NCI-H1436 treated with DMSO at 0.1 percent for 48 hours (cell line): ENCODE data around the gene C1orf21.

ENCODE experiments used
- DNase-seq: peaks from one replicate; lab custom pipeline; 2025; lab: John Stamatoyannopoulos, UW

C1orf21 gene

DNA sequence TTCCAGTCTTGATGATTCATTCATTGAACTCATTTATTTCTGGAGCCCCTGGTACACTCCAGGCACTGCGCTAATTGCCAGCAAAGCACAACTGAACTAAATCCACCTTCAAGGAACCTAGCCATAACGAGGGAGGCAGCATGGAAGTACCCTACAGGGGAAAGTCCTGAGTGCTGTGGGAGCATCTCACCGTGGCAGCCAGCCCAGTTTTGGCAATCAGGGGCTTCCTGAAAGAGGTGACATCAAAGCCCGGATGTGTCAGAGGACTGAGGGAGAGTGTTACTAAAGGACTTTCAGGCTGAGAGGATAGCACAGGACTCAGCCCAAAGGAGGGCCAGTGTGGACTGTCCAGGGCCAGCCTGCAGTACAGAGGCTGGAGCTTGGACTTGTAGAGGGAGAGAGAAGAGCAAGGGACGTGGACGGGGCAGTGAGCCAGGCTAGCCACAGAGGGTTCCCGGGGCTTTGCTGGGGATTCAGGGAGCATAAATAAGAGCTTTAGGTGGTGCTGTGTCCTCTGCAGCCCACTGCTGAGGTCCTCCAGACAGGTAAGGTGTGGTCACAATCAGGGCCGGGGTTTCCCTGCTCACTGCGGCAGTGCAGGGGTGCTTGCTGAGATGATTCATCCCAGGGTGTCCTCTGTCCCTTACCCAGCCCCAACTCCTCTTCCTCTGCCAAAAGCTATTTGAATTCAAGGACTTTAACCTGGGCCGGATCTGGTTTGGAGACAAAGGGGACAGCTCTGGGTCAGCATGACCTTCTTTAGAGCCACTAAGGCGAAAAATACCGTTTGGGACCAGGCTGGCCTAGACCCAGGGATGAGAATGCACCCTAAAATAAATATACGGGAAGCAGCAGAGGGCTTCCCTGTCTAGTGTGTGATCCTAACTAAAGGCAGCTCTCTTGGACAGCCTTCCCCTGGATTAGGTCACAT, 239.5 kb downstream of the C1orf21 start:
- no peak for DNase-seq

DNA sequence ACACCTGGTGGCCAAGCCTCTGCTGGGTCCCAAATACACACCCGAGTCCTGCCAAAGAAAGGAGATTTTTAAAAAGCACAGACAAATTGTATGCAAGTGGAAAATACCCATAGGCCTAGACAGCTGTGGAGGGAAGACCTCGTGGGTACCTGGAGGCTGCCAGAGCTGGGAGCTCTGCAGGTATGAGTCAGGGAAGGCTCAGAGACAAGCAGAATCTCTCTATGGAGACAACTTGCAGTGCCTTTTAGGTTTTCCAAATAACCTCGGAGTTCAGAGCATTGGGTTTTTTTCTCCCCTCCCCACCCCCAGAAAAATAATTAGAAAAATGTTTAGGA, 240.1 kb downstream of the C1orf21 start:
- DNase-seq: no peak

DNA sequence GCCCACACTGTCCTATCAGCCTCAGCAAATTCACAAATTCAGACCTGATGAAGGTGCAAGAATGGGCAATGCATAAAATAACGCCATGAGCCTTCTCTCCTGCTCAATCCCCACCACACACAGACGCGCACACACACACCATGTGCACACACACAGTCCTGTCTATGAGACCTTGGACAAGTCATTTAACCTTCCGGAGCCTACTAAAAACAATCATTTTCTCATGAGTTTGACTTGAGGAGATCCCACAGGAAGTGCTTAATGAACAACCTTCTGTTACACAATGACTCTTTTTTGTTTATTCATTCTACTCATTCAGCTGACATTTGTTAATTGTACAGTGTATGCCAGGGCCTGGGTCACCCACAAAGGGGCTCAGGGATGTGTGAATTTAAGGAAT, 242.4 kb downstream of the C1orf21 start:
- no peak for DNase-seq

DNA sequence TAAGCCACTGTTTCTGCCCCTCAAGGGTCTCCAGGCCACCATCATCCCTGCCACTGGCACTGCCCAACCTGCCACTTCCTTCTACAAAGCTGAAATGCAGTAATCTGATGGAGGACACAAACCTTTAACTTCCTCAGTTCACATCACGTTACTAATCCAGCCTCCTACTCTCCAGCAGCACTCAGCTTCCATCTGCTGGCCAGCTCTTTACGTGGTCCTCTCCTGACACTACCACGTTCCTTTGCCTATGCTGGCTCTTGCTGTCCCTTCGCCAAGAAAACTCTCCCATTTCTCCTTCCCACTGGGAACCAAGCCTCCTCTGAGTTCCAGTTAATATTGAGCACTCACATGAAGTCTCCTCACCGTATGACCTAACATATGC, 243.8 kb downstream of the C1orf21 start:
- no peak for DNase-seq

DNA sequence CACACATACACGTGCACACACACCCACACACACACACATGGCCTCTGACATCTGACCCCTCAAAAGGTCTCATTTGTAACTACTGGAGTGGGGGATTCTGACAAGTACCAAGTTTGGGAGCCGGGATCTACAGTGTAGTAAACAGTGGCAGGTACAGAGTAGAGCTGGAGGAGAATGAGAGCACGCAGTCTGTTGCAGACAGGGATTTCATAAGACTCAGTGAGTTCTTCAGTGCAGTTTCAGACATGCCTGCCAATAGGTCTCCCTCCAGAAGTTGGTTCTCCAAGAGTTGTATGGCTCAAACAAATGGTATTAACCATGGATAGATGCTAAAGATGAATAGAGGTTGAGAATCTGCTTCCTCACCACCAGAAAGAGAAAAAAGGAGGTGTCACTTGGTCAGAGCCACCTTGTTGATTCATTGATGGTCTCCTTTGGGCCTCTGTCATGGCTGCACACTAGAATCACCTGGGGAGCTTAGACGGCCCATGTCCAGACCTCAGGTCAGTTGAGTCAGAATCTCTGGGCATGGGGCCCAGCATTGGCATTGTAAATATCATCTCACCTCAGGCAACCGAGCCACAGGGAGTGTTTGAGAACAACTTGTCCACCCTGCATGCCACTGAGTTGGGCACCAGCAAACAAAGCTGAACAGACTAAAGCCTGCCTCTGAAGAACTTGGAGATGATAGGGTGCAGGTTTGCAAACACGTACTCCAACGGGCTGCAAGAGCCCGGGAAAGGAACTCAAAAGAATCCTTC, 245.8 kb downstream of the C1orf21 start:
- DNase-seq: no peak

DNA sequence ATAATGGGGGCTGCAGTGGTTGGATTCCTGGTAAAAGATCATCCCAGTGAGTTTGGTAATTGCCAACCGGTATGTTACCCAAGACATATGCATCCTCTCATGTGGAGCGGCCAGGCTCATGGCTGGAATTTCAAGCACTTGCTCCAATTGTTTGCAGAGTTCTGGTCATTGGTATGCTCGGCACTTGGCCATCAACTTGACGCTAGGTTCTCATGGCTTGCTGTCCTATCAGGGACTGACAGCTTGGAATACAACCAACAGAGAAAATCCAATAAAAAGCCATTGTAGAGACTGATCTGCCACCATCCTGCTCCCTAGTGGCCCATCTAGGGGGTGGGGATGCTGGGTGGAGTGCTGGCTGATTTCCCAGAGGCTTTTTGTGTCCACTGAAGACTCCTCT, 247.0 kb downstream of the C1orf21 start:
- DNase-seq: no peak

DNA sequence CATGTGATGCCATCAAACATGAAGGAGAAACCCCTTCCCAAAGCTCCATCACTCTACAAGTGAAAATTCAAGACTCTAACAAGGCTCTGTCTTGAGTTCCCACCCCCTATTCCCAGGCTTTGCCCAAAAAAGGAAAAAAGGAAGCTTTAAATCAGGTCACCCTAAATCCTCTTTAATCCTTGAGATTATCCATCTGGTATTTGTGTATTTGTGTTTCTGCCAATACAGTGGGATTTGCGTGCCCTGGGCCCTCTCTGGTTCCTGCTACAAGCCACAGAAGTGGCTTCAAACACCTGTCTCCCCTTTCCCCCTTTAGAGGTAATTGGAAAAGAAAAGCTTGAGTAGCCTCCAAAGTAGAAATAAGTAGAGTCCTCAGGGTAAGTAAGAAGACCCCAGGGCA, 247.5 kb downstream of the C1orf21 start:
- no peak for DNase-seq

DNA sequence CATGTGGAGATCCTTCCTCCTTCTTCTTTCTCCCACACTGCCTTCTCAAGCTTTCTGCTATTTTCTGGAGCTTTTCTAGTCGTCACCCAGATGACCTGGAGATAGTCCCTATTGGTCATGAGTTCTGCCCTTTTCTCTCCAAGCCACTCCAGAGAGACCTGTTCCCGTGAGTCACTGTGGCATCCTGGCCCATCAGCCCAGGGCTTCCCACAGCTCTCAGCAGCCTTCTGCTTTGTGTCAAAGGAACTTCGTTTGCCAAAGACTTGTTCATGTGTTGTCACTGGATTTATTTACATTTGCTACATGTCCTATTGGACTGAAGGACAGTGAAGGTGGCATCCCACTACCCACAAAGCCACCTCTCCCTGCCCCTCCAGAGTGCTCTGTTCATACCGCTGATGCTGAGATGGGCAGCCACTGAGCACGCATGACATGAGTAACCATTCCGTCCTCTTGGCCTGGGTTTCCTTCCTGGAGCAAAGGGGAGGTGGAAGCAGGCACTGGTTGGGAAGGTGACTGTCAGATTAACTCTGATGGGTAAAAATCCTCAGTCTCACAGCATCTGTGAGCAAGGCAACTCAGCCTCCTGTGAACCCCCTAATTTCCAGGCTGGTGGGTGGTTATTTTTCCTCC, 248.6 kb downstream of the C1orf21 start:
- no peak for DNase-seq

DNA sequence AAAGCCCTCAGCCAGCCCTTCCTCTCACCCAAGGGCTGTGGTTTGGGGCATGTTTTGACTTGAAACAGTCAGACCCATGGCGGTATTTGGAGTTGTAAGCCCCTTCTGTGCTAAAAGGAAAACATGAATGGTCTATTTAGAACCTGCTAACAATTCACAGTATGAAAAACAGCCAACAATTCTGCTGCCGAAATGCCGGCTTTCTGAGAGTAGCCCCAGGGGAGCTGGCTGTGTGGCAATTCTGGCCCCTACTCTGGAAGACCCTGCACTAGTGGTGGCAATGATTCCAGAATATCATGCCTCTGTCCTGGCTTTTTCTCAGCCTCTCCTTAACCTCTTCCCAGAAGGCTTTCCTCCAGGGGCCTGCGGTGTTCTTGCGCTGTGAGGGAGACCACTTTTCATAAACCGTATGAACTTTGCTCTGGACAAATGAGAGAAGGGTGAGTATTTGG, 249.2 kb downstream of the C1orf21 start:
- DNase-seq: no peak

DNA sequence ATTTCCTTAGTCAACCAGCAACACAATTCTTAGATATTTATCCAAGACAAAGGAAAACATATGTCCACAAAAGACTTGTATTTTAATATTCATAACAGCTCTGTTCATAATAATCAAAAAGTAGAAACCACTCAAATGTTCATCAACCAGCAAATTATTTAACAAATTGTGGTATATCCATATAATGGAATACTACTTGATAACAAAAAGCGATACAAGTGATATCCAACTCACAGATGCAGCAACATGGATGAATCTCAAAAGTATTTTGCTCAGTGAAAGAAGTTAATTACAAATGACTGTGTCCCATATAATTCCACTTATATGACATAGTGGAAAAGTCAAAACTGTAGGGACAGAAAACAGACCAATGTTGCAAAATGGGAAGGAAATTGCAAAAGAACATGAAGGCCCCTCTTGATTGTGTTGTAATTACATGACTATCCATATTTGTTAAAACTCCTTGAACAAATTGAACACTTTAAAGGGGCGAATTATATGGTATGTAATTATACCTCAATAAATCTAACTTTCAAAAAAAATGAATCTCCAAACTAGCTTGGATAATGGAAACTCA, 250.9 kb downstream of the C1orf21 start:
- no peak for DNase-seq

DNA sequence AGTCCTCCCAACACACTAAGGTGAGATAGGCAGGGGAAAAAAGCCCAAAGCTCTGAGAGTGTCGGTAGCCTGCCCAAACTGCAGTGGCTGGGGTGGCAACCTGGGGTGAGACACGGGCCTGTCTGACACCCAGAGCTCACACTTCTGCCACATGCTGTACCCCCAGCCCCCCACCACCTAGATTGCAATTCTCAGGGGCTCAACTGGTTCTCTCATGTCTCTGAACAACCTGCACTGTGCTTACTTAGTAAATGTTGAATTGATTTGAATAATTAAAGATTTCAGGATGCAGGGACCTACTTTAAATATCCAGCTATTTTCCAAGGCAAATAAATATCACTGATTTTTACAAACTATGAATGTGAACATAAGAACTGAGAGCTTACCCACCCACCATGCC, 252.4 kb downstream of the C1orf21 start:
- DNase-seq: no peak

DNA sequence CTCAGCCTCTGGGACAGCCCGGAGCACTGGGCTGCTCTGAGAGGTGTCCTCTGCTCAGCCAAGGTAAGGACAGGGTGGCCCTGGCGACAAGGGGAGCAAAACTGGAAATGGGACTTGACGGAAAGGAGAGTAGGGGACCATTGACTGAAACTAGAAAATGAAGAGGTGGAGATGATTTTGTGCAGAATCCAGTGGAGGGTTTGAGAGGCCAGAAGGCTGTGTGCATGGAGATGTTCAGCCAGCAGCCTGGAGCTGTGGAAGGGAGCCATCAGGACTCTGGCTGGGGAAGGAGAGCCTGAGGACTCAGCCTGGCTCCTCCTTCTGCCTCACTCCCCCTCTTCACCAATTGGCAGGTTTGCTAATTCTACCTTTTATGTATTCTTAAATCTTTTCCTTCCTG, 253.7 kb downstream of the C1orf21 start:
- DNase-seq: no peak

DNA sequence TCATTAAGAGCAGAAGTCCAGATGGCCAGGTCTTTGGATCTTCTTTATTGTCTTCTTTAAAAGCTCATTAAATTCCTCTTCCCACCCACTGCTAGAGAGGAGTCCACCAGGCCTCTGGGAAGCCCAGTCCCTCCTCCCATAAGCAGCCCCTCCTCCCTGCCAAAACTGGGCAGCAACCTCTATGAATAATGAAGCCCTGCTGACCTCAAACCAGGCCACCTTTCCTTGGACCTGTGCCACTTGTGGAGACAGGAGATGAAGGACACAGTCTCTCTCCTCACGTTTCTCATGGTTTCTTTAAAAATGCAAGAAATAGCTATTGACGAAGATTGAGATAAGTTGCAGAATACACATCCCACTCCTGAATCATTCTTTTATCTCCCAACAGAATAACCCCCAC, 255.1 kb downstream of the C1orf21 start:
- no peak for DNase-seq

DNA sequence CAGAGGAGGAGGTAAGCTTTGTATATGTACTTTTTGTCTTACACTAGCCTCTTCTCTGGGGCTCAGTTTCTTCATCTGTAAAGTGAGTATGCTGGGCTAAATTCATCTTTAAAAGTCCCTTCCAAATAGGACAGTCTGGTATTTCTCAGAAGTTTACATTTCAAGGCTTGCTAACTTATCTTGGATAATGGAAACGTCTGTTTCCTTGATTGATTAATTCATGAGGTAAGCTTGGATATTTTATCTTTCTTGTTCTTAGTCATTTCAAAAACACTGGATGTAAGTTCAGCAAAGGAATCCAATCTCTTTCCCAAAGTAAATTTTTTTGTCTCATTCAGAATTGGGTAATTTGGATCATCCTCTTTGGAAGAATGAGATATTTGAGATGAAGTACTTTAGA, 256.8 kb downstream of the C1orf21 start:
- DNase-seq: no peak

DNA sequence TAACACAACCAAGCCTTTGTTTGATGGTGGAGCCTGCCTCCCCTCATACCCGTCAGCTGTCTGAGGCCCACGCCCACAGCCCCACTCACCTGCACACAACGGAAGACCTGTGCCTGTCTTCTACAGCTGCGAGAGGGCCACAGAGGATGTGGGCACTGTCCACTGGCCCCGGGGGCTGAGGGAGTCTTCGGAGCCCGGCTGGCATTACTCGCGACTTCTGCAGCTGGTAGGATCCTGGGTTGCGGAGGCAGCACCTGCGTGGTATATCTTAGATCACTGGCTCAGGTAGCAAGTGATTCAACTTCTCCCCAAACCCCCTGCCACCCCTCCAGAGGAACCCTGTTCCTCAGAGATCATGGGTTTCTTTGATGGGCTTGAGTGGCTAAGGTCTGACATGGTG, 257.9 kb downstream of the C1orf21 start:
- no peak for DNase-seq

DNA sequence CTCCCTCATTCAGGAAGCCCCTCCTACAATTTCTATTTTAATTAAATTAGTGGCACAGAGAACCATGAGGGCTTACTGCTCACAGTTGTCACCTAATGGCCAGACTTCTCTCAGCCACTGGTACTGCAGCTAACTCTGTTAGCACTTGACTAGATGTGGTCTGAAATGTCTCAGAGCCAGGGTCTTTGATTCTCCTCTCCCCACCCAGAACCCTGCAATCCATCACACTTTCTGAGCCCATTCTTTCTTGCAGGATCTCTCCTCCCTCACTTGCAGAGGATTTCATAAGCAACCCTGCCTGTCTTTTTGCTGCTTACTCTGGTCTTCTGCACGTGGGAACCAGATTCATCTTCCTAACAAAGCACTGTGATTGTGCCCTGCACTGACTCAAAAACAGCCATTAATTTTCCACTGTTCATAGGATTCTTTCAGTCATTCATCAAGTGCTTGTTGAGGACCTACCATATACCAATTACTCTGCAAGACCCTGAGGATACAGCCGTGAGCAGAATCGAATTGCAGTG, 259.4 kb downstream of the C1orf21 start:
- no peak for DNase-seq

DNA sequence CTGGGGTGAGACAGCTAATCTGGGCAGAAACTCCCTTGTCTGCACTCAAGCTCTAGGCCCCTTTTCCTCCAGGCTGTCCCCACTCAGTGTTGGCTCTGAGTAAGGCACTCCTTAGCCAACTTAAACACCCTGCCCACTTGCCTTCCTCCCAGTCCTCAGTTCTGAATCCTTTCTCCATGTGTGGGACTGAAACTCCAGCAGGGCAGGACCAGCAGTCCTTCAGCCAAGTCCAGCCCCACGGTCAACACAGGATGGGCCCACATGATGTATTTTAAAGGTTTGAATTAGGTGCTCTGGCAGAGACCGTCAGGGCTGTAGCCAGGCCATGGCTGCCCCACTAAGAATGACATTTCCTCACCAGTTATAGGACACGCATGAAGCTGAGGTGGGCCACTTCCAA, 260.0 kb downstream of the C1orf21 start:
- no peak for DNase-seq

DNA sequence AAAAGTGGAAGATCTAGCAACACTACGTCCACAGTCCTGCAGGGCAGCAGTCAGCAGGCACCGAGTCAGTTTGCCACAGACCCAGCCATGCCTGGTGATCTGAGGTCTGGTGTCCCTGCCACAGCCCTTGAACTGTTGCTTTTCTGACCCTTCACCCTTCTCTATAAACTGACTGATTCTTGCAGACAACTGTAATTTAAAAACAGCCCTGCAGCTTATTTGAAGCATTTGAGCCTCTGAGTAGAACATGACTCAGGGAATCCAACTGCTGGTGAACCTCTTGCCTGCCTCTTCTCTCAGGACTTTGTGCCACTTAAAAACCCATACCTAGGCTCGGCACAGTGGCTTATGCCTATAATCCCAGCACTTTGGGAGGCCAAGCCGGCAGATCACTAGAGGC, 260.6 kb downstream of the C1orf21 start:
- DNase-seq: no peak

DNA sequence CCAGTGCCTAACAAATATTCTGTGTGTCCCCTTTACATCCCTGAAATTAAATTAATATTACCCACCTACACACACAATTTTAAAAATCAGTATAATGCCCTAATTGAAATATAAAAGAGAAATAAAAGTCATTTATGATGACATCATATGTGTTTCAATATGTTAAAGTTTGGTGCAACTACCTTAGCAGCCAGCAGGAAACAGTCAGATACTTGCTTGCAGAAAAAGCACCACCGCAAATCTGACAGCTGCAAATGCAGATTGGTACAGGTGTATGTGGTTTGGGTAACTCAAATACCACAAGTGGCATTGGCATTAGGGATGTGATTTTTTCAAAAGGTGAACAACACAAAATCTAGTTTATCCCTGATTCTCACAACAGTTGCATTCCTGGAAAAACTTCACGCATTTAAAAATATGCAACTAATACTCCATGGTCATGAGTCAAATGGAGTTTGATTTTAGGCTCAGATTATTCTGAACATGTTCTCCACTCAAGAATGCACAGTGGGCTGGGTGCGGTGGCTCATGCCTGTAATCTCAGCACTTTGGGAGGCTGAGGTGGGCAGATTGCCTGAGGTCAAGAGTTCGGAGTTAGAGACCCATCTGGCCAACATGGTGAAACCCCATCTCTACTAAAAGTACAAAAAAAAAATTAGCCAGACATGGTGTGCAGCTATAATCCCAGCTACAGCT, 261.5 kb downstream of the C1orf21 start:
- no peak for DNase-seq

DNA sequence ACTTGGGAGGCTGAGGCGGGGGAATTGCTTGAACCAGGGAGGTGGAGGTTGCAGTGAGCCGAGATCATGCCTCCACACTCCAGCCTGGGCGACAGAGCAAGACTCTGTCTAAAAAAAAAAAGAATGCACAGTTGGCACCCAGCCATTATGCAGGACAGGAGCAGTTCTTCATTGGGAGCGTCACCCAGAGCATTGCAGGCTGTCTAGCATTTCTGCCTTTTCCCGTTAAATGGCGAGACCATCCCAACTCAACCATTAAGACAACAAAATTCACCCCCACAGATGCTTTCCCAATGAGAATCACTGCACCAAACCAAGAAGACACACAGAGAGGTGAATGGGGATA, 262.0 kb downstream of the C1orf21 start:
- no peak for DNase-seq

DNA sequence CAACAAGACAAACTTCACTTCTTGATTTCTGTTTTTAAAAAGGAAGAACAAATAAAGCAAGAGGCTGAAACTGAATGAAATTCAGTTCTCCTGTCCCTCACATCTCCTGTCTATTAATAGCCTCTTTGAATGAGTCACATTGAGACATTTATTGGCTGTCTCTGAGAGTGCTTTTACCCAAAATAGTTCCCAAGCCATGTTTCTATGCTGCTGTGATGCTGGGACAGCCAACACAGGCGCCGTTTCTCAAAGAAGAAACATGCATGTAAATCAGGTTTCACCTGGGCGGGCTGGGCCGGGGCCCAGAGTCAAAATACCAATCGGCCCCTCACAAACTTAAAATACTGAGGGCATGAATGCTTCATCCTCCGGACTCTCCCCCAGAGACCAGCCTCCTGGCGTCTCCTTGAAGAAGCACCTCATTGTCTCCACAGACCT, 262.6 kb downstream of the C1orf21 start:
- DNase-seq: no peak
